Measurements from ENCODE around the gene SCN4B. TPM values are rescaled to one million over a fixed set of nuclear protein-coding genes. Genes with fewer than 3 reads are reported as not detected.

The SCN4B gene
- total and polyA plus RNA-seq, 4 donors: 0.05 to 0.67 (median 0.42) TPM; not detected in 1

GRCh38 chr11:118132385-118133151 lies 20.1 kb downstream of the SCN4B start:
- H3K4me1 ChIP-seq (ENCODE audit: control insufficient read depth in 4 of 4, insufficient read depth in 4 of 4, low read length in 3 of 4): no peaks in the 10 kb centered on the region
- TF ChIP-seq TAF1 (conservative IDR thresholded peaks at IDR 0.05) (no peak), SP1 (IDR thresholded peaks at IDR 0.05) (no peak), ATF3 (IDR thresholded peaks at IDR 0.05) (no peak), CTCF (IDR thresholded peaks at IDR 0.05; ENCODE audit: low read depth, low read length, missing input control) (no peak), YY1 (IDR thresholded peaks at IDR 0.05) (no peak), EGR1 (IDR thresholded peaks at IDR 0.05; ENCODE audit: low read depth in 2 of 2) (no peak), FOXA1 (IDR thresholded peaks at IDR 0.05) (no peak), GABPA (IDR thresholded peaks at IDR 0.05 in 1 of 2, conservative IDR thresholded peaks at IDR 0.05 in 1 of 2) (no peak), MAX (IDR thresholded peaks at IDR 0.05) (no peak), HNF4G (IDR thresholded peaks at IDR 0.05) (no peak), RAD21 (IDR thresholded peaks at IDR 0.05) (no peak), HNF4A (conservative IDR thresholded peaks at IDR 0.05) (no peak), NR2F2 (IDR thresholded peaks at IDR 0.05) (no peak), JUND (IDR thresholded peaks at IDR 0.05) (no peak), REST (IDR thresholded peaks at IDR 0.05) (no peak), RXRA (IDR thresholded peaks at IDR 0.05) (no peak)
- no peak for DNase-seq (ENCODE audit: low spot score)

GRCh38 chr11:118129471-118130172 lies 23.0 kb downstream of the SCN4B start:
- H3K9ac ChIP-seq (ENCODE audit: low read depth in 1 of 2, low read length in 2 of 2): no peak overlapping the region
- no peak overlapping the region for H3K27ac ChIP-seq (ENCODE audit: low read depth in 1 of 2, low read length in 2 of 2)
- H3K4me3 ChIP-seq (ENCODE audit: low read depth in 1 of 3, low read length in 3 of 3): no peak overlapping the region
- H3K27me3 ChIP-seq (ENCODE audit: control insufficient read depth in 4 of 4, insufficient read depth in 4 of 4, low read length in 3 of 4): peaks cover 0 to 2% (median under 1%) of the 10 kb centered on the region in 4 donors
- H3K36me3 ChIP-seq (ENCODE audit: control insufficient read depth in 4 of 4, insufficient read depth in 3 of 4, low read depth in 1 of 4, low read length in 3 of 4): no peaks in the 10 kb centered on the region
- H3K4me1 ChIP-seq (ENCODE audit: control insufficient read depth in 4 of 4, insufficient read depth in 4 of 4, low read length in 3 of 4): no peaks in the 10 kb centered on the region
- no peak for DNase-seq (ENCODE audit: low spot score)
- no peaks in the 10 kb centered on the region for H3K9me3 ChIP-seq (ENCODE audit: control insufficient read depth in 4 of 4, low read length in 3 of 4)
- 75% methylated on average over 6 of the region's 6 CpGs for WGBS
- TF ChIP-seq GABPA (IDR thresholded peaks at IDR 0.05 in 1 of 2, conservative IDR thresholded peaks at IDR 0.05 in 1 of 2): no peak
- TF ChIP-seq RXRA (IDR thresholded peaks at IDR 0.05): no peak
- no peak for TF ChIP-seq REST (IDR thresholded peaks at IDR 0.05)
- TF ChIP-seq NR2F2 (IDR thresholded peaks at IDR 0.05): no peak
- TF ChIP-seq SP1 (IDR thresholded peaks at IDR 0.05): no peak
- no peak for TF ChIP-seq MAX (IDR thresholded peaks at IDR 0.05)
- no peak for TF ChIP-seq JUND (IDR thresholded peaks at IDR 0.05)
- TF ChIP-seq EGR1 (IDR thresholded peaks at IDR 0.05; ENCODE audit: low read depth in 2 of 2): no peak
- no peak for TF ChIP-seq RAD21 (IDR thresholded peaks at IDR 0.05)
- TF ChIP-seq YY1 (IDR thresholded peaks at IDR 0.05): no peak
- no peak for TF ChIP-seq HNF4A (conservative IDR thresholded peaks at IDR 0.05)

More at GRCh38 chr11:118132385-118133151, 20.1 kb downstream of the SCN4B start:
- Histone ChIP-seq H3K27me3 (ENCODE audit: control insufficient read depth in 4 of 4, insufficient read depth in 4 of 4, low read length in 3 of 4) (peaks cover 0 to 5% (median under 1%) of the 10 kb centered on the region in 4 donors), H3K9ac (ENCODE audit: low read depth in 1 of 2, low read length in 2 of 2) (no peak overlapping the region), H3K4me3 (ENCODE audit: low read depth in 1 of 3, low read length in 3 of 3) (no peak overlapping the region), H3K9me3 (ENCODE audit: control insufficient read depth in 4 of 4, low read length in 3 of 4) (no peaks in the 10 kb centered on the region), H3K36me3 (ENCODE audit: control insufficient read depth in 4 of 4, insufficient read depth in 3 of 4, low read depth in 1 of 4, low read length in 3 of 4) (no peaks in the 10 kb centered on the region), H3K27ac (ENCODE audit: low read depth in 1 of 2, low read length in 2 of 2) (no peak overlapping the region)
- 86% methylated on average over 15 of the region's 15 CpGs for WGBS
